Activated CD4-positive, alpha-beta T cell treated with anti-CD3 and anti-CD28 coated beads for 1 hour (primary cell): Measurements from ENCODE around the gene TGFB1I1.
"Not testable (repeated sequence)": the region's sequence is repeated elsewhere in the genome, so short reads cannot be mapped to it uniquely, and the experiment has no call there.

Source experiments
- DNase-seq: peaks from one replicate; pipeline ENCODE4 v3.0.0-alpha.2; 2020

TGFB1I1 gene

GRCh38 chr16:31521368-31521767, 49.4 kb downstream of the TGFB1I1 start:
- DNase-seq: no peak

- no peak for DNase-seq
These were observed 50.1 kb downstream of the TGFB1I1 start for GRCh38 chr16:31522071-31522470.

GRCh38 chr16:31523768-31524167, 51.8 kb downstream of the TGFB1I1 start:
- not testable (repeated sequence) for DNase-seq

GRCh38 chr16:31525113-31525512, 53.2 kb downstream of the TGFB1I1 start:
- DNase-seq: no peak
